RCC 7860 (cell line): Measurements from ENCODE around the gene CORO2B.

ENCODE experiments used
- DNase-seq: peaks from one replicate; pipeline ENCODE4 v3.0.0-alpha.2; 2015; ENCODE audit warnings: low spot score
- FAIRE-seq: peaks from 2 replicates; lab custom pipeline; 2012; peaks lifted over from hg19 to GRCh38; lab: Jason Lieb, UNC

Gene CORO2B

GRCh38 chr15:68625853-68626252 is 47.1 kb downstream of the CORO2B start:
- DNase-seq = no peak

GRCh38 chr15:68626283-68626682 is 47.5 kb downstream of the CORO2B start:
- FAIRE-seq = no peak
- no peak for DNase-seq

More at GRCh38 chr15:68625853-68626252, 47.1 kb downstream of the CORO2B start:
- FAIRE-seq = no peak

DNA sequence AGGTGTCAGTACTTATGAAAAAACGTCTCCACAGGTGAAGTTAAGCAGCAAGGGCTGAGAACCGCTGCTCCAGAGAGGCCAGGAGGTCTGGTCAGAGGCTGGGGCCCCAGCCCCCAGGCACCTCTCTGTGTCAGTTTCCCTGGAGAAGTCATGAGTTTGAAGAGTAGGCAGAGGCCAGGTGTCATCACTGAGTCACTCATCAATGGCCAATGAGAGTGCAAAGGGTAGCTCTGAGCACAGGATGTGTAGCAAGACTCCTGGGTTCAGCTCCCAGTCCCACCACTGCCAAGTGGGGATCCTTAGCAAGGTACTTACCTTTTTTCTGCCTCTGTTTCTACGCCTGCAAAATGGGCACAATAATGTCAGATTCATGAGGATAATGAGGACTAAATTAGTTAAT is 47.9 kb downstream of the CORO2B start:
- FAIRE-seq (no peak), DNase-seq (no peak)

DNA sequence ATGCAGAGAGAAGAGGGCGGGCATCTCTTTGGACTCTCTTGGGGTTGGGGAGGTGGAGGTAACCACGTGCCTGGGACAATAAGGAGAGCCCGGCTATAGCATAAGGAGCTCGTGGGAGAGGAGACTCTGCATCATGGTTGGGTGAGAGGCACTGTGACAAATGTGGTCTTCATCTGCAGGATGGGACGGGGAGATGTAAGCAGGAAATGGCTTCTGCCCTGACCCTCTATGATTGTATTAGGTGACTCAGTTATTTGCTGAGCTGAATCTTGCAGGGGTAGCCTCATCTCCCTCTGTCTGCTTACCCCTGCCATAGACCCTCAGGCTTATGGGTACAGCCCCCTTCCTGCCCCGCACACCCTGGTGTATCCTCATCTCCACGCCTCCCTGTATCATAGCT is 48.7 kb downstream of the CORO2B start:
- no peak for FAIRE-seq
- DNase-seq = no peak

DNA sequence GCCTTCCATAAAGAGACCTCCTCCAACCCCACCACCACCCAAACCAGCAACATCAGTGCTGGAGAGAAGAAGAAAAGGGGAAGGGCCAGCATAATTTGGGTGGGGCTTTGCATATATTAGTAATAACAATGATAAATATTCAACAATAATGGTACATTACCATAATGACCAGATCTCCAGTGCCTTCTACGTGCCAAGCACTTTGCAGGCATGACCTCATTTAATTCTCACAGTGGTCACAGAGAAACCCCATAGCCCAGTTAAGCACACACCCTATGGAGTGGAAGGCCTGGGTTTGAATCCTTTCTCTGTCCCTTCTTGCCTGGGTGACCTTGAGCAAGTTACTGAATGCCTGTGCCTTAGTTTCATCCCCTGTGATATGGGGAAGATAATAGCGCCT is 49.2 kb downstream of the CORO2B start:
- no peak for FAIRE-seq

DNA sequence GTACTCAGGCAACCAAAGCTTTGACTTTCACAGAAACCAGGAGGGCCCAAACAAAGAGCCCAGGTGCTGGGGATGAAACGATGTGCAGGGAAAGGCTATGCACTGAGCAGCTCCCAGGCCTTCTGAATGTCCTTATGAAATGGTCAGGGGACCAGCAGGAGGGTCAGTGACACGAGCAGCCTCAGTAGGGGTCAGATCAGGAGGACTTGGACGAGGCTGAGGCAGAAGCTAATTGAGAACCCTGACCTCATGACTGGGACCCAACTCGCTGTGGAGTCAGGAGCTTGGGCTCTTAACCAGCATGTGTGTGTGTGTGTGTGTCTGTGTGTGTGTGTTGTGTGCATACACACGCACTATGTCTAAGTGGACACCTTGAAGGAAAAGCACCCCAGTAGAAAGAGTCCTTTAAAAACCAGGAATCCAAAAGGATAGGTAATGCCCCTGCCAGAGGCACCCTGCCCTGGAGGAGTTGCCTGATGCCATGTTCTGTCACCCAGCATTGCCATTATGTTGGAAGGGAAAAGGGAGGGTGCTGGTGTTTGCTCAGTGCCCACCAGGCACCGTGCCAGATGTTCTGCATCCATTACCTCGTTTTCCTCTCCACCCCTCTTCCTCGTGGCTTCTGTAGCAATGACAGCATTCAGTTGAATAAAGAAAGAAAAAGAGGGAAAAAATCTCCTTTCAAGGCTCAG is 50.9 kb downstream of the CORO2B start:
- FAIRE-seq = no peak

More for the DNA sequence above, 49.2 kb downstream of the CORO2B start:
- no peak for DNase-seq

GRCh38 chr15:68630211-68630555 is 51.4 kb downstream of the CORO2B start:
- DNase-seq (no peak), FAIRE-seq (no peak)

More for the DNA sequence above, 50.9 kb downstream of the CORO2B start:
- DNase-seq = no peak

- FAIRE-seq (no peak), DNase-seq (no peak)
Observed at GRCh38 chr15:68630836-68631235, 52.0 kb downstream of the CORO2B start.

GRCh38 chr15:68631601-68632051 is 52.8 kb downstream of the CORO2B start:
- DNase-seq (no peak), FAIRE-seq (no peak)

DNA sequence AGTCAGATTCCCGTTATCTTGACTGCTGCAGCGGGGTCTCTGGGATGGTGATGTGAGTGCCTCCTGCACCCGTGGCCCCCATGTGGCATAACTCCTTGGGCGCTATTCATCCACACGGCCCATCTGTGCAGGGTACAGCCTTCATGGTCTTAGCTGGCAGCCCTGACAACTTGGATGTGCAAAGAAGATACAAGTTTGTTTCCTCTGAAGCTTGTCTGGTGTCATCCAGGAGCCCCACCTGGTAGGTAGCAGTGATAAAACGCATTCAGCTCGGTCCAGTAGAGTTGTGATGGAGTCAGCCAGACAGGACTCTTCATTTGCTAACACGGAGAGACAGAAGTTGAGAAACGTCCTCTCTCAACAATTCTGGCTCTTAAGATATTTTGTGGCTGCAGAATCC is 53.3 kb downstream of the CORO2B start:
- no peak for DNase-seq
- FAIRE-seq = no peak

GRCh38 chr15:68633231-68634121 is 54.7 kb downstream of the CORO2B start:
- DNase-seq (no peak), FAIRE-seq (no peak)

GRCh38 chr15:68634122-68634482 is 55.3 kb downstream of the CORO2B start:
- FAIRE-seq (no peak), DNase-seq (no peak)

DNA sequence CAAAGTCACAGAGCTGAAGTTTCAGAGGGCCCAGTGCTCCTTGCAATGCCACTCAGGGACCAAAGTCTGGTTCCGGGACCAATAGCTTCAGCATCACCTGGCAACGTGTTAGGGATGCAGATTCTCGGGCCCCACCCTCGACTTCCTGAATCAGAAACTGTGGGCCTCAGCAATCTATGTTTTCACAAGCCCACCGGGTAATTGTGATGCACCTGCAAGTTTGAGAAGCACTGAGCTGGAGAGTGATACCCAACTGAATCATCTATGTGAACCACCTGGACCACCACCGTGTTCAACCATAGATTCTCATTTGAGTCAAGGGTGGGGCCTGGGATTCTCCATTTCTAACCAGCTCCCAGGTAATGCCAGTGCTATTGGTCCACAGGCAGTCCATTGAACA is 55.7 kb downstream of the CORO2B start:
- DNase-seq = no peak
- no peak for FAIRE-seq

DNA sequence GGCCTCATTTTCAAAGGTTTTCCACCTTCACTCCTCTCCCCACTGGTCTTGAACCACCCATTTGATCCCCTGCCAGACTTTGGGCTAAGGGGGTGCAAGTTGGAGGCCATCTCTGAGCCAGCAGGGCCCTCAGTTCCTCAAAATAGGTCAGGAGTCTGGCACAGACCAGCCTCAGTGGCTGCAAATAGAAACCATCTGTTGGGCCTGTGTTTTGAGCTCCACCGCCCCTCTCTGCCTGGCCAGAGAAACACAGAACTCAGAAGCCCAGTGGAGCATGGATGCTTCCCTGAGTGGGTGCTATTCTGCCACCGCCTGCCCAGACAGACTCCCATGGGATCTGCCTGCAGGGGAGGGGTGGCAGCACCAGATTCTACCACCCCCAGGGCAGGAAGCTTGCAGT is 56.3 kb downstream of the CORO2B start:
- no peak for FAIRE-seq

GRCh38 chr15:68636256-68636655 is 57.5 kb downstream of the CORO2B start:
- FAIRE-seq (no peak), DNase-seq (no peak)

More for the DNA sequence above, 56.3 kb downstream of the CORO2B start:
- DNase-seq = no peak

GRCh38 chr15:68637767-68638404 is 59.1 kb downstream of the CORO2B start:
- DNase-seq (no peak), FAIRE-seq (no peak)

DNA sequence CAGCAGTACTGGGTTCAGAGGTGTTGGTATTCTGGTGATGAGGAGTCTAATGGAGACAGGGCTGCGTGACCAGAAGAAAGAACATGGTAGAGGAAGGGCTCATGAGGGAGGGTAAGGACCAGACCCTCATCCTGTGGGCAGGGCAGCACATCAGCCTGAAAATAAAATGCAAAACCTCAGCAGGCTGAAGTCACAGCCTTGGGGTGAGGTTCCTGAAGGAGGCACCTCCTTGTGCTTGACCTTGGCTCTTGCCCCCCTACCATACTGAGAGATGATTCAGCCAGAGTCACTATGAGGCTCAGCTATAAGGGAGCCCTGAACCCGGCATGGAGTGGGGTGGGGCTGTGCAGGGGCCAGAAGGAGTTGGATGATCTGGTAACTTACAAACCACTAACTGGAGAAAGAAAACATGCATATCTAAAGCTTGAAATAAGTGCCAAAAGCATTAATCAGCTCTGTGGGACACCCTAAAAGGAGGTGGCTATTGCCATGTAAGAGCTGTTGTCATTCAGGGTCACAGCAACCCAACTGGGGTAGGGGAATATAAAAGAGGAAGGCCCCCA is 60.2 kb downstream of the CORO2B start:
- no peak for DNase-seq
- no peak for FAIRE-seq

- FAIRE-seq (no peak), DNase-seq (no peak)
Observed at GRCh38 chr15:68639926-68640600, 61.3 kb downstream of the CORO2B start.

DNA sequence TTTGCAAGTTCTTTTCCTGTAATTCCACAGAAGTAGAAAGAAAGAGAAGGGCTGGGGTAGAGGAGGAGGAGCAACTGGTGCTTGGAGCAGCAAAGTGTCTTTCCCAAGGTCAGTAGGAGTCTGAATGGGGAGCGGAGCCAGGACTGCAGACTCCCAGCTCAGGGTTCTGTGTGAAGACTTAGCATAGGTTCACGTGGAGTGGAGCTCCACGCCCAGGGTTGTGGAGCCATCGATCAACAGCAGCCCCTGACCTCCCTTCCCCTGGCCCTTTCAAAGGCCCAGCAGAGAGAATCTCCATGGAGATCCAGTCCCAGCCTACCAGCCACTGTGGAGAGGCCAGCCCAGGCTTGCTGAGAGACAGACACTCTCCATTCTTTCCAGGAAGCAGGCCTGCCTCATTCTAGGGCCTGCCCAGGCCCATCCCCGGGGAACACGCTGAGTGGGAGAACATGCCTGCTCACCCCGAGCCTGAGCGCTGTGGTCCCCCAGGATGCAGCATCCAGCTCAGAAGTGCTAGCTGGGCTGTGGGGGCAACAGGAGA is 62.1 kb downstream of the CORO2B start:
- DNase-seq (no peak), FAIRE-seq (no peak)

GRCh38 chr15:68641376-68641775 is 62.6 kb downstream of the CORO2B start:
- FAIRE-seq = no peak
- no peak for DNase-seq

GRCh38 chr15:68642491-68642845 is 63.7 kb downstream of the CORO2B start:
- DNase-seq (no peak), FAIRE-seq (no peak)
